ENCODE data around the gene SERPINB1.
A peak's percentile ranks its signal among the peaks of the same experiment; 100 is the strongest.

SERPINB1 gene

GRCh38 chr6:2793534-2794151 is 48.0 kb downstream of the SERPINB1 start:
- DNase-seq (ENCODE audit: low spot score), result no peak

- no peak for DNase-seq (ENCODE audit: low spot score)
Observed at GRCh38 chr6:2792330-2793110, 49.1 kb downstream of the SERPINB1 start.

DNA sequence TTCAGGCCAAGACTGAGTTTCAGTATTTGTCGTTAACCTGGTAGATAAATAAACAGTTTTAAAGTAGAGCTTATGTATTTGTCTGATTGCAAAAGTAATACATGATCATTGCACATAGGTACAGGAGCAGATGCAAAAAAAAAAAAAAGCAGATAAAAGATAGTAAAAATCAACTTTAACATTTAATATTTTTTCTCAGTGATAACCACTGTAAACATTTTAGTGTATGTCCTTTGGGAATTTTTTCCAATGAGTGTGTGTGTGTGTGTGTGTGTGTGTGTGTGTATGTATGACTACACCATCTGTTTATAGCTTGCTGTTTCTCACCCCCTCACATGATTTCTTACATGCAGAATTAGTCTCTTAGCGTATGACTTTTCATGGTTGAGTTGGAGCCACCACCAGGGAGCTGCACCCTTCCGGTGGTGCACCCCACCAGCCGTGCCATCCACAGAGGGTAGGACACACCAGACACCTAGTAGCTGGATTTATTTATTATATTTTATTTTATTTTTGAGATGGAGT is 50.2 kb downstream of the SERPINB1 start:
- no peak for DNase-seq (ENCODE audit: low spot score)

GRCh38 chr6:2790588-2791449 is 50.8 kb downstream of the SERPINB1 start:
- DNase-seq (ENCODE audit: low spot score), result peak; percentile 89

- no peak for DNase-seq (ENCODE audit: low spot score)
Observed at GRCh38 chr6:2786269-2786668, 55.4 kb downstream of the SERPINB1 start.

DNA sequence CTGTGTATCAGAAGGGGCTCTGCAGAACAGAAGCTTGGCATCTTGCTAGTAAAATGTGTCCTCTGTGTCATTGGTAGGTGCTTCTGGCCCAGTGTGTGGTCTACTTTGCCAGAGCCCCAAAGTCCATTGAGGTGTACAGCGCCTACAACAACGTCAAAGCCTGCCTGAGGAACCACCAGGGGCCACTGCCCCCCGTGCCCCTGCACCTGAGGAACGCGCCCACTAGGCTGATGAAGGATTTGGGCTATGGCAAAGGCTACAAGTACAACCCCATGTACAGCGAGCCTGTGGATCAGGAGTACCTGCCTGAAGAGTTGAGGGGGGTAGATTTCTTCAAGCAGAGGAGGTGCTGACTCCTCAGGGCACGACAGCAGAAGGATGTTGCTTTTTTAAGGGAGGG is 56.7 kb downstream of the SERPINB1 start:
- DNase-seq (ENCODE audit: low spot score), result no peak

DNA sequence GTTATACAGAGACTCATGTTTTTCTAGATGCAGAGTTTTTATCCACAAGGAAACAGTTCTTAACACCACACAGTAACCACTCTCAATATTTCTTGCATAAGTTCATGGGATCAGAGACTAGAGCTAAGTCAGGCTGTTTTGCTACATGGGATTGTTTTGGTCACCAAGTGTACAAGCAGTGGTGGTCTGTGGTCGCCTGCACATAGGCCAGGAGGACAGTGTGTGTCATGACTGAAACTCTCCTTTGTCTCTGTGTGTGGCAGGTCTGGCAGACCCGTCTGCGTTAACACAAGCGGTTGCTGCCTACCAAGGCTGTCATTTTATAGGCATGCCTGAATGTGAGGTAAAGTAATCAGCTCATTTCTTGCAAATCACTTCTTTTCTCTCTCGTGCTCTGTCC is 57.6 kb downstream of the SERPINB1 start:
- DNase-seq (ENCODE audit: low spot score), result no peak

DNA sequence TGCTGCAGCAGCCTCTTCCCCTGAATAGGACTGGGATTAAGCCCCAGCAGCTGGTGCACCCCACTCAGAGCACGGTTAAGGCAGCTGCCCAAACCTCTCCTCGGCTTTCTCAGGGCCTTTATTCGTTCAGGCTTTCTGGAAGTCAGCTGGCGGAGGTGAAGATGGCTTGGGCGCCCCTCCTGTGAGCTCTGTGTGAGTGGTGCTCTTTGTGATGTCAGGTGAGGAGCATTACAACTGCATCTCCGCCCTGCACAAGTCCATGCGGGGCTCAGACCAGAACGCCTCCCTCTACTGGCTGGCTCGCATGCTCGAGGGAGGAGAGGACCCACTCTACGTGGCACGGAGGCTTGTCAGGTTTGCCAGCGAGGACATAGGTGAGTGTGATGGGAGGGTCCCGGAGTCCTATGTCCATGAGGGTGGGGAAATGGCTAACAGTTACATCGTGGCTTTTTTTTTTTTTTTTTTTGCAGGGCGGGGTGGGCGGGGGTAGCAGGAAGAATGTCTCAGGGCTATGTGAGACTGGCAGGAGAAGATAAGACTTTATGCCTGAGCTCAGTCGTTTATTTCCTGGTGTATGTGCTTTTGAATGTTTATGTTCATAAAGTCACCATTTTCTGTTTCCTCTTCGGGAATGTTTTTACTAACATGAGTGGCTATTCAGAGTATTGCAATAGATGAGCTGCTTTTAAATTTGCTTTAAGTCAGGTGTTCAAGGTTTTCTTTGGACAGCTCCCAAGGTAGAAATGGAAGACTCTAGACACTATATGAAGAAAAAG is 58.3 kb downstream of the SERPINB1 start:
- no peak for DNase-seq (ENCODE audit: low spot score)

DNA sequence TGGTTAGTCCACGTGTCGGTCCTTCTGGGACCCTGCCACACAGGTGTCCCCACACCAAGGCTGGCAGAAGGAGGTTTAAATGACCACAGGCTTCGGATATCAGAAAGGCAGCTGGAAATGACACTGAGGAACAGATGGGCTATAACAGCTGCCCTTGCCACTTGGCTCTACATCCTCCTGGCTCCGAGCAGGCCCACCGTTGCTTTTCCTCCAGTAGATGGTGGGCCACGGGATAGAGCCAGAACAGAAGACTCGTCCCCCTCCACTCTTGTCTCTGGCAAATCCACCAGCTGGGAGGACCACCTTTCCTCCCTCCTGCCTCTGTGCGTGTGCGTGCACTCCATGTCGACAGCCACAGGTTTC is 58.9 kb downstream of the SERPINB1 start:
- DNase-seq (ENCODE audit: low spot score), result no peak

- no peak for DNase-seq (ENCODE audit: low spot score)
Observed at GRCh38 chr6:2782356-2782708, 59.3 kb downstream of the SERPINB1 start.

Data from AG20443 (cell line).